GM20431 (cell line): ENCODE data around the gene PLOD2.
"Not testable (repeated sequence)": the region's sequence is repeated elsewhere in the genome, so short reads cannot be mapped to it uniquely, and the experiment has no call there.

Experiments
- in situ Hi-C: fragments of 300-500 bp; cut with MseI, MboI; formaldehyde crosslinking; loops from one replicate; pipeline ENCODE4 v1.15.0; 2020; ENCODE audit warnings: low sequenced_read_pairs; ENCODE audit not compliant: unreplicated experiment

Gene PLOD2

GRCh38 chr3:146113804-146114203, 47.2 kb downstream of the PLOD2 start:
- in situ Hi-C loops = not testable (repeated sequence)

GRCh38 chr3:146111337-146111736, 49.6 kb downstream of the PLOD2 start:
- in situ Hi-C loops = no loop called here

- in situ Hi-C loops = no loop called here
These were observed 50.8 kb downstream of the PLOD2 start for GRCh38 chr3:146110161-146110560.

GRCh38 chr3:146106986-146107385, 54.0 kb downstream of the PLOD2 start:
- in situ Hi-C loops = no loop called here

- in situ Hi-C loops = no loop called here
These were observed 56.9 kb downstream of the PLOD2 start for GRCh38 chr3:146104068-146104467.

GRCh38 chr3:146102885-146103284, 58.1 kb downstream of the PLOD2 start:
- in situ Hi-C loops = no loop called here

- in situ Hi-C loops = no loop called here
These were observed 59.4 kb downstream of the PLOD2 start for GRCh38 chr3:146101538-146101937.

- in situ Hi-C loops = no loop called here
These were observed 60.0 kb downstream of the PLOD2 start for GRCh38 chr3:146100825-146101444.

GRCh38 chr3:146100180-146100579, 60.8 kb downstream of the PLOD2 start:
- in situ Hi-C loops = no loop called here

GRCh38 chr3:146099316-146099715, 61.7 kb downstream of the PLOD2 start:
- in situ Hi-C loops = no loop called here

GRCh38 chr3:146093896-146094295, 67.1 kb downstream of the PLOD2 start:
- in situ Hi-C loops = no loop called here

- in situ Hi-C loops = no loop called here
These were observed 68.8 kb downstream of the PLOD2 start for GRCh38 chr3:146092230-146092629.

- in situ Hi-C loops = no loop called here
These were observed 69.6 kb downstream of the PLOD2 start for GRCh38 chr3:146091397-146091796.

GRCh38 chr3:146090521-146090920, 70.5 kb downstream of the PLOD2 start:
- in situ Hi-C loops = no loop called here

- in situ Hi-C loops = no loop called here
These were observed 72.1 kb downstream of the PLOD2 start for GRCh38 chr3:146088840-146089239.

GRCh38 chr3:146087116-146087515, 73.9 kb downstream of the PLOD2 start:
- in situ Hi-C loops = no loop called here

- in situ Hi-C loops = no loop called here
These were observed 74.8 kb downstream of the PLOD2 start for GRCh38 chr3:146086211-146086610.

GRCh38 chr3:146085678-146086077, 75.3 kb downstream of the PLOD2 start:
- in situ Hi-C loops = no loop called here

GRCh38 chr3:146080578-146080977, 80.4 kb downstream of the PLOD2 start:
- in situ Hi-C loops = no loop called here

- in situ Hi-C loops = no loop called here
These were observed 83.0 kb downstream of the PLOD2 start for GRCh38 chr3:146078031-146078430.

GRCh38 chr3:146077181-146077580, 83.8 kb downstream of the PLOD2 start:
- in situ Hi-C loops = no loop called here

- in situ Hi-C loops = loop anchor here (25.0 kb wide), 1 partner anchor 89 kb away; the partner anchor contains the start of gene PLOD2
These were observed 88.2 kb downstream of the PLOD2 start for GRCh38 chr3:146072824-146073223.
